ENCODE results near the gene COL4A4. TPM values are rescaled to one million over a fixed set of nuclear protein-coding genes. Genes with fewer than 3 reads are reported as not detected.

The COL4A4 gene
- total and polyA plus RNA-seq, 2 donors (not counting 3 experiments of a cell fraction or from before 2014, with no cell fraction given), result not detected

DNA sequence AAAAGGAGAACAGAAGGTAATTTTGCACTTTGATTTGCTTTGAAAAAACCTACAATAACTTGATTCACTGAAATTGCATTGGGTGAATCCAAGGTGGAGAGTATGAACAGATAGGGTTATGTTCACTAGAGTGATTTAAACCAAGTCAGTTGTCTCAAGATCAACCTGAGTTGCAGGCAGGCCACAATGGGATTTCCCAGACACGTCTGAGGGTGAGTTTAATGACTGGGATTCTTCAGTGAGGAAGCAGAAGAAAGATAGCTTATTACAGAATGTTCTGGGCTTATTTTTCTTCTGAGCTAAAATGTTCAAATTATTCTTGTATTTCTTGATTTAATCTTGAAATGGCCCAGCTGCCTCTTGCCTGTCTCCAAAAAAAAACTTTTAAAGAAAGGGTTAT lies 20.1 kb downstream of the COL4A4 start:
- H3K9me1 ChIP-seq (replicated peaks; ENCODE audit: control insufficient read depth, extremely low read depth, insufficient read depth, low read length), result no peaks in the 10 kb centered on the region
- H4K20me1 ChIP-seq (replicated peaks; ENCODE audit: control insufficient read depth, extremely low read depth, insufficient read depth, low read length), result no peaks in the 10 kb centered on the region
- H3K79me2 ChIP-seq (ENCODE audit: control insufficient read depth, insufficient read depth, low read length), result no peaks in the 10 kb centered on the region
- no peak overlapping the region for H3K4me2 ChIP-seq (ENCODE audit: insufficient read depth, low read length)
- no TSS peak for BruUV-seq (replicated peaks)
- POLR2A ChIA-PET, result no interaction called here
- no peaks in the 10 kb centered on the region for H3K36me3 ChIP-seq (ENCODE audit: control insufficient read depth in 2 of 2, extremely low read depth in 1 of 2, insufficient read depth in 2 of 2, low read length in 2 of 2)
- H3K27me3 ChIP-seq (ENCODE audit: control insufficient read depth in 2 of 2, insufficient read depth in 2 of 2, low read length in 2 of 2), result no peaks in the 10 kb centered on the region
- CTCF ChIA-PET, result interaction anchor here (1.0 kb wide), 1 partner anchor 9 kb away, joined by 3 read pairs; no protein-coding TSS in a partner anchor
- no peak overlapping the region for H2AFZ ChIP-seq (ENCODE audit: low read depth, low read length)
- no peak overlapping the region for H3K9ac ChIP-seq (replicated peaks; ENCODE audit: extremely low read depth, insufficient read depth, low read length)
- no peak for DNase-seq (ENCODE audit: low read depth, low spot score)
- no peak for FAIRE-seq
- TF ChIP-seq POLR2A (IDR thresholded peaks at IDR 0.05; ENCODE audit: low read depth, low read length) (no peak), MYC (IDR thresholded peaks at IDR 0.05; ENCODE audit: low read depth, low read length) (no peak), EZH2 (IDR thresholded peaks at IDR 0.05; ENCODE audit: borderline replicate concordance, low read depth, low read length, severe bottlenecking) (no peak), GATA2 (IDR thresholded peaks at IDR 0.05; ENCODE audit: insufficient read depth, insufficient read length, low read depth, low read length) (no peak), POLR2AphosphoS5 (IDR thresholded peaks at IDR 0.05; ENCODE audit: insufficient read depth, low read depth, low read length) (no peak), FOS (IDR thresholded peaks at IDR 0.05; ENCODE audit: borderline replicate concordance, insufficient read depth, low read length) (no peak), JUN (IDR thresholded peaks at IDR 0.05; ENCODE audit: borderline replicate concordance, insufficient read depth, insufficient read length, low read depth) (no peak)
- TF ChIP-seq, protein P1, sequence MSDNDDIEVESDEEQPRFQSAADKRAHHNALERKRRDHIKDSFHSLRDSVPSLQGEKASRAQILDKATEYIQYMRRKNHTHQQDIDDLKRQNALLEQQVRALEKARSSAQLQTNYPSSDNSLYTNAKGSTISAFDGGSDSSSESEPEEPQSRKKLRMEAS (IDR thresholded peaks at IDR 0.05; ENCODE audit: insufficient read depth, insufficient read length), result no peak
- TF ChIP-seq, protein P2, sequence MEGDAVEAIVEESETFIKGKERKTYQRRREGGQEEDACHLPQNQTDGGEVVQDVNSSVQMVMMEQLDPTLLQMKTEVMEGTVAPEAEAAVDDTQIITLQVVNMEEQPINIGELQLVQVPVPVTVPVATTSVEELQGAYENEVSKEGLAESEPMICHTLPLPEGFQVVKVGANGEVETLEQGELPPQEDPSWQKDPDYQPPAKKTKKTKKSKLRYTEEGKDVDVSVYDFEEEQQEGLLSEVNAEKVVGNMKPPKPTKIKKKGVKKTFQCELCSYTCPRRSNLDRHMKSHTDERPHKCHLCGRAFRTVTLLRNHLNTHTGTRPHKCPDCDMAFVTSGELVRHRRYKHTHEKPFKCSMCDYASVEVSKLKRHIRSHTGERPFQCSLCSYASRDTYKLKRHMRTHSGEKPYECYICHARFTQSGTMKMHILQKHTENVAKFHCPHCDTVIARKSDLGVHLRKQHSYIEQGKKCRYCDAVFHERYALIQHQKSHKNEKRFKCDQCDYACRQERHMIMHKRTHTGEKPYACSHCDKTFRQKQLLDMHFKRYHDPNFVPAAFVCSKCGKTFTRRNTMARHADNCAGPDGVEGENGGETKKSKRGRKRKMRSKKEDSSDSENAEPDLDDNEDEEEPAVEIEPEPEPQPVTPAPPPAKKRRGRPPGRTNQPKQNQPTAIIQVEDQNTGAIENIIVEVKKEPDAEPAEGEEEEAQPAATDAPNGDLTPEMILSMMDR (IDR thresholded peaks at IDR 0.05; ENCODE audit: extremely low read depth in 1 of 2, insufficient read depth in 1 of 2, low read depth in 1 of 2, low read length in 2 of 2), result no peak
- intact Hi-C loops (cut with micrococcal nuclease) (no loop called here), dilution Hi-C loops (cut with MboI; ENCODE audit: extremely low pct_ligation_motif_present, low sequenced_read_pairs) (no loop called here)
- H3K9me3 ChIP-seq (replicated peaks; ENCODE audit: control insufficient read depth, insufficient read depth, low read length), result no peaks in the 10 kb centered on the region
- H3K4me3 ChIP-seq (replicated peaks in 1 of 3; ENCODE audit: insufficient read depth in 1 of 3, low read depth in 1 of 3, low read length in 3 of 3), result no peak overlapping the region
- no peaks in the 10 kb centered on the region for H3K4me1 ChIP-seq (ENCODE audit: control insufficient read depth, extremely low read depth, insufficient read depth, low read length)
- H3K27ac ChIP-seq (ENCODE audit: insufficient read depth, low read depth, low read length), result no peak overlapping the region
